Smooth muscle cell (in vitro differentiated cells): ENCODE results near the gene ITGAD. TPM values are rescaled to one million over a fixed set of nuclear protein-coding genes. Genes with fewer than 3 reads are reported as not detected.

Experiments
- DNase-seq: peaks from one replicate; lab custom pipeline; 2025; ENCODE audit not compliant: unreplicated experiment; lab: John Stamatoyannopoulos, UW
- H2AFZ ChIP-seq: fragments of 200-600 bp; sonication (generic); 2 replicates; pipeline ENCODE4 v1.6.0; 2016; ENCODE audit warnings: antibody characterized with exemption, low read depth, mild to moderate bottlenecking
- H3F3A ChIP-seq: fragments of 200-600 bp; sonication (generic); 2 replicates; pipeline ENCODE4 v1.6.0; 2017; ENCODE audit warnings: antibody characterized with exemption, low read depth
- H3K27ac ChIP-seq: fragments of 200-600 bp; sonication (generic); 2 replicates; pipeline ENCODE4 v1.5.1; 2016; ENCODE audit warnings: low read depth, mild to moderate bottlenecking
- H3K27me3 ChIP-seq: fragments of 200-600 bp; sonication (generic); 2 replicates; pipeline ENCODE4 v1.6.1; 2016; ENCODE audit warnings: low read depth, mild to moderate bottlenecking
- H3K36me3 ChIP-seq: fragments of 200-600 bp; sonication (generic); 2 replicates; pipeline ENCODE4 v1.5.1; 2016; ENCODE audit warnings: low read depth
- H3K4me1 ChIP-seq: fragments of 200-600 bp; sonication (generic); 2 replicates; pipeline ENCODE4 v1.5.1; 2016; ENCODE audit warnings: low read depth
- H3K4me2 ChIP-seq: fragments of 200-600 bp; sonication (generic); 2 replicates; pipeline ENCODE4 v1.6.0; 2016; ENCODE audit warnings: mild to moderate bottlenecking
- H3K4me3 ChIP-seq: fragments of 200-600 bp; sonication (generic); 2 replicates; pipeline ENCODE4 v1.5.1; 2016; ENCODE audit warnings: mild to moderate bottlenecking
- H3K79me2 ChIP-seq: fragments of 200-600 bp; sonication (generic); 2 replicates; pipeline ENCODE4 v1.6.0; 2016; ENCODE audit warnings: low read depth, mild to moderate bottlenecking
- H3K9ac ChIP-seq: fragments of 200-600 bp; sonication (generic); 2 replicates; pipeline ENCODE4 v1.6.0; 2016; ENCODE audit warnings: low read depth
- H3K9me3 ChIP-seq: fragments of 200-600 bp; sonication (generic); replicated peaks from 2 replicates; pipeline ENCODE4 v1.5.1; 2016; ENCODE audit warnings: low read depth
- H4K20me1 ChIP-seq: fragments of 200-600 bp; sonication (generic); 2 replicates; pipeline ENCODE4 v1.6.0; 2016; ENCODE audit warnings: low read depth
- WGBS: methylation state at CpG from one replicate; pipeline ENCODE4 v1.1.7; 2016; ENCODE audit warnings: low lambda C conversion rate; 5-methylcytosine and 5-hydroxymethylcytosine counted together
- polyA plus RNA-seq: library from polyadenylated mRNA; unstranded; fragments of >200 nt; fragmentation: Nextera tagmentation; extraction: Ambion mirVana; gene quantifications from 2 replicates; pipeline ENCODE4 v1.2.1, GENCODE V29; 2016
- total RNA-seq: library from RNA; depleted of rRNA; stranded (reverse); fragments of >200 nt; gene quantifications from 2 replicates; pipeline ENCODE4 v1.2.3, GENCODE V29; 2014
- TF ChIP-seq, protein P1 (sequence below): fragments of 200-600 bp; sonication (generic); IDR thresholded peaks from 2 replicates; pipeline ENCODE4 v1.5.1; 2017; ENCODE audit warnings: borderline replicate concordance, mild to moderate bottlenecking, antibody characterized with exemption; ENCODE audit not compliant: insufficient read depth, poor library complexity, severe bottlenecking

The ITGAD gene
- total and polyA plus RNA-seq, 2 experiments from 2014 or later = not detected

DNA sequence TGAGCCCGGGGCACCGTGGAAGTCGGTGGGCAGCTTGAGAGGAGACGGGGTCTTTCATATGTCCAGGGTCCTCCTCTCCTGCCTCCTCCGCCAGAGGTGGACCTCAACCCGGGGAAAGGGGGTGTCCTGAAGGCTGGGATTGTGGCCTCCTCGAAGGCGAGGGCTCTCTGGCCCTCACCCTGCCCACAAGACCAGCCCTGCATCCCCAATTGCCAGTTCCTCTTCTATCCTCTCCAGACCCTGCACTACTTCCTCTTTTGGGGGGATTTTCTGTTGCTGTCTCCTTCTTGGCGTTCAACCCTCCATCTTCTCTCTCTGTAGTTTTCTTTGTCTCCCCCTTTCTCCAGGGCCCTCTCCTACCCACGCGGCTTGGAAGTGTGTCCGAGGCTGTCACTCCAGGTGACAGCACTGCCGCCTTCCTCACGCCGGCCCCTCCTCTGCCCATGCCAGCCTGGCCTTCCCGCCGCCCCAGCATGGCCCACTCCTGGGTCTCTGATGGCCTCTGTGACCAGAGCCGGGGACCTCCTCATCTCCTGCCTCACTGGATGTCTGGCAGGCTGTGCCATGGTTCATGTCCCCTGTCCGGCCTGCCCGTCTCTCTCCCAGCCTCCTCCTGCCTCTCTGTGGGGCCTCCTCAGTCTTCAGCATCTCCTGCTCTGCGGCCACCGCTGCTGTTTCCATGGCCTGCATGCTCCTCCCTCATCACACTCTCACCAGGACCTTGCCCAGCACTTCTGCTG lies 40.6 kb upstream of the ITGAD start:
- Histone ChIP-seq H2AFZ (no peak overlapping the region), H3K4me3 (no peak overlapping the region), H3K9ac (no peak overlapping the region), H3K79me2 (no peaks in the 10 kb centered on the region), H3K27ac (no peak overlapping the region), H3K27me3 (no peaks in the 10 kb centered on the region), H3K4me2 (no peak overlapping the region), H3F3A (no peaks in the 10 kb centered on the region), H3K4me1 (no peaks in the 10 kb centered on the region), H3K36me3 (no peaks in the 10 kb centered on the region), H4K20me1 (no peaks in the 10 kb centered on the region), H3K9me3 (no peaks in the 10 kb centered on the region)
- WGBS = 97% methylated on average over 22 of the region's 22 CpGs
- TF ChIP-seq, protein P1, sequence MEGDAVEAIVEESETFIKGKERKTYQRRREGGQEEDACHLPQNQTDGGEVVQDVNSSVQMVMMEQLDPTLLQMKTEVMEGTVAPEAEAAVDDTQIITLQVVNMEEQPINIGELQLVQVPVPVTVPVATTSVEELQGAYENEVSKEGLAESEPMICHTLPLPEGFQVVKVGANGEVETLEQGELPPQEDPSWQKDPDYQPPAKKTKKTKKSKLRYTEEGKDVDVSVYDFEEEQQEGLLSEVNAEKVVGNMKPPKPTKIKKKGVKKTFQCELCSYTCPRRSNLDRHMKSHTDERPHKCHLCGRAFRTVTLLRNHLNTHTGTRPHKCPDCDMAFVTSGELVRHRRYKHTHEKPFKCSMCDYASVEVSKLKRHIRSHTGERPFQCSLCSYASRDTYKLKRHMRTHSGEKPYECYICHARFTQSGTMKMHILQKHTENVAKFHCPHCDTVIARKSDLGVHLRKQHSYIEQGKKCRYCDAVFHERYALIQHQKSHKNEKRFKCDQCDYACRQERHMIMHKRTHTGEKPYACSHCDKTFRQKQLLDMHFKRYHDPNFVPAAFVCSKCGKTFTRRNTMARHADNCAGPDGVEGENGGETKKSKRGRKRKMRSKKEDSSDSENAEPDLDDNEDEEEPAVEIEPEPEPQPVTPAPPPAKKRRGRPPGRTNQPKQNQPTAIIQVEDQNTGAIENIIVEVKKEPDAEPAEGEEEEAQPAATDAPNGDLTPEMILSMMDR = no peak
- no peak for DNase-seq

DNA sequence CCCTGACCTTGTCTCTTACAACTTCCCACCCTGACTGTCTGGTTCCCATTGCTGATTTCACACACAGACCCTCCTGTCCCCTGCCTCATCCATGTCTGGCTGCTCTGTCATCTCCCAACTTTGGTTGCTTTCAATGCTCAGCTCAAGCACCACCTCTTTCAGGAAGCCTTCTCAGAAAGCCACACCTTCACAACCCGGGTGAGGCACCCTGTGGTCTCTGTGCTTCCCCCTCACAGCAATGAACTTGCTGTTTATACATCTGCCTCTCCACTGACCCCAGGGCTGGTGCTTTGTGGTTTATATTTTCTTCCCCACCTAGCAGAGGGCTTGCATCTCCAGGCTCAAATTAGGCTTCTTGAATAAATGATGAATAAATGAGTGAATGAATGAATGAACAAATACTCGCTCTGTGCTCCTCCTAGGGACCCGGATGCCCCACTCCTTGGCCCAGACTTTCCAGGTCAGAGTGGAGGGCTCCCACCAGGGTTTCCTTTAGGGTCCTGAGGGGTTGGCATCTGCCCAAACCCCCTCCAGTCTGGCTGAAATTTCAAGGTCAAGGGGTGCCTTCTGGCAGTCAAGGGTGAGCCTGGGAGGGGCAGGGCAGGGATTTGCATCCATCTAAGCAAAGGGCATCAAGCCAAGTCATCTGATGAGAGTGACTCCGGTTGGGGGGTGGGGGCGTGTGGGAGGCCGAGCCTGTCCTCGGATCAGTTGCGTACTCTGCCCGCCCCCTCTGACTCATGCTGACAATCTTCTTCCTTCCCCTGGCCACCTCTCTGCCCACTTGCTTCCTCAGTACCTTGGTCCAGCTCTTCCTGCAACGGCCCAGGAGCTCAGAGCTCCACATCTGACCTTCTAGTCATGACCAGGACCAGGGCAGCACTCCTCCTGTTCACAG lies 38.5 kb upstream of the ITGAD start, which contains the start of gene ITGAX:
Gene ITGAX (plus strand): TSS at position 783 of the 898 bp plus-strand sequence. CDS start 79 bp downstream, at position 862.
- no peak within 1 kb of the TSS for H2AFZ ChIP-seq
- H3K9ac ChIP-seq = no peak within 1 kb of the TSS
- DNase-seq = no peak
- no peak within 1 kb of the TSS for H3K4me2 ChIP-seq
- no peaks in the 10 kb centered on the region for H3K4me1 ChIP-seq
- no peaks in the 10 kb centered on the region for H3K9me3 ChIP-seq
- no peak within 1 kb of the TSS for H3K4me3 ChIP-seq
- H3K36me3 ChIP-seq = no peaks in the 10 kb centered on the region
- TF ChIP-seq, protein P1 = no peak
- H4K20me1 ChIP-seq = no peaks in the 10 kb centered on the region
- H3K27ac ChIP-seq = no peak within 1 kb of the TSS
- H3K27me3 ChIP-seq = no peaks in the 10 kb centered on the region
- no peaks in the 10 kb centered on the region for H3K79me2 ChIP-seq
- no peaks in the 10 kb centered on the region for H3F3A ChIP-seq
- 52% methylated on average over 10 of the region's 10 CpGs for WGBS

DNA sequence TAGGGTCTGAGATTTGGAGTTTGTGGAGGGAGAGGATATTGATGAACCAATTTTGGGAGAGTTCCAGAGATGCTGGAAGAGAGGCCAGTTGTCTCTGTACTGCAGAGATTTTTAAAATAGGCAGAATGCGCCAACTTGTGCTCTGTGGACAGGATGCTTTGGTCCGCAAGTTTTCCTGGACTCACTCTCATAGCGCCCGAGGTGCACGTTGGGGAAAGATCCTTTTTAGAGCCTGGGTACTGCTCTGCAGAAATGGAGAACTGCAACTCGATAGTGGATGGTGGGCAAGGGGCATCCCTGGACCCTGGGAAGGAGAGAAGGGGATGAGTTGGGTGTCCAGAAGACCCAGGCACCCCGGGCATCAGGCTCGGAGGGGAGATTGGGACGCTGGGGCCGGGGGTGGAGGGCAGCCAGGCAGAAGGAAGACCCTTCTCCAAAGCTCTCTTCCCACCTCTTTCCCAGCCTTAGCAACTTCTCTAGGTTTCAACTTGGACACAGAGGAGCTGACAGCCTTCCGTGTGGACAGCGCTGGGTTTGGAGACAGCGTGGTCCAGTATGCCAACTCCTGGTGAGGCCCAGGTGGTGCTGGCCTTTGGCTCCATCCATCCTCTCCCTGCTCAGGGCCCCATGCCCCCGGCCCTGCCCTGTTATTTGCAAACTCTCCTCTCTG lies 37.6 kb upstream of the ITGAD start:
- no peak for DNase-seq
- no peaks in the 10 kb centered on the region for H3K9me3 ChIP-seq
- no peak overlapping the region for H3K9ac ChIP-seq
- no peaks in the 10 kb centered on the region for H3F3A ChIP-seq
- no peak overlapping the region for H2AFZ ChIP-seq
- H3K36me3 ChIP-seq = no peaks in the 10 kb centered on the region
- no peak overlapping the region for H3K4me2 ChIP-seq
- H3K4me1 ChIP-seq = no peaks in the 10 kb centered on the region
- no peak overlapping the region for H3K27ac ChIP-seq
- no peaks in the 10 kb centered on the region for H3K79me2 ChIP-seq
- H4K20me1 ChIP-seq = no peaks in the 10 kb centered on the region
- WGBS = 89% methylated on average over 14 of the region's 14 CpGs
- H3K4me3 ChIP-seq = no peak overlapping the region
- H3K27me3 ChIP-seq = no peaks in the 10 kb centered on the region
- TF ChIP-seq, protein P1 = no peak
